H9 (cell line): ENCODE data around the gene TEC. TPM values are rescaled to one million over a fixed set of nuclear protein-coding genes. Genes with fewer than 3 reads are reported as not detected.

Source experiments
- DNase-seq: peaks from one replicate; pipeline ENCODE4 v3.0.0-alpha.2; 2017
- H2AFZ ChIP-seq: one replicate; pipeline ENCODE4 v1.6.1; 2013; ENCODE audit warnings: mild to moderate bottlenecking, low read length, control low read depth, moderate library complexity
- H2AK5ac ChIP-seq: 2 replicates; pipeline ENCODE4 v1.6.1; 2013; ENCODE audit warnings: low read length, control low read depth, mixed read lengths; ENCODE audit not compliant: insufficient read length
- H2BK120ac ChIP-seq: one replicate; pipeline ENCODE4 v1.6.1; 2013; ENCODE audit warnings: low read depth, mild to moderate bottlenecking, low read length, control low read depth, inconsistent platforms; ENCODE audit not compliant: poor library complexity, severe bottlenecking
- H2BK12ac ChIP-seq: 2 replicates; pipeline ENCODE4 v1.6.1; 2013; ENCODE audit warnings: low read length, control low read depth, mixed read lengths, low read depth; ENCODE audit not compliant: insufficient read length
- H2BK15ac ChIP-seq: 2 replicates; pipeline ENCODE4 v1.6.1; 2013; ENCODE audit warnings: low read depth, low read length, control low read depth
- H2BK20ac ChIP-seq: one replicate; pipeline ENCODE4 v1.6.1; 2013; ENCODE audit warnings: low read depth, mild to moderate bottlenecking, low read length, control low read depth, inconsistent platforms; ENCODE audit not compliant: poor library complexity, severe bottlenecking
- H2BK5ac ChIP-seq: 2 replicates; pipeline ENCODE4 v1.6.1; 2013; ENCODE audit warnings: low read length, control low read depth, mixed read lengths; ENCODE audit not compliant: insufficient read length
- H3K14ac ChIP-seq: 2 replicates; pipeline ENCODE4 v1.6.1; 2013; ENCODE audit warnings: low read length, control low read depth; ENCODE audit not compliant: insufficient read depth
- H3K18ac ChIP-seq: 2 replicates; pipeline ENCODE4 v1.6.1; 2013; ENCODE audit warnings: low read depth, mild to moderate bottlenecking, mixed read lengths, low read length, control low read depth; ENCODE audit not compliant: insufficient read length
- H3K23ac ChIP-seq: 2 replicates; pipeline ENCODE4 v1.6.1; 2013; ENCODE audit warnings: low read length, control low read depth, mixed read lengths, low read depth; ENCODE audit not compliant: insufficient read length
- H3K23me2 ChIP-seq: 2 replicates; pipeline ENCODE4 v1.6.1; 2013; ENCODE audit warnings: low read depth, mild to moderate bottlenecking, mixed read lengths, low read length, control low read depth; ENCODE audit not compliant: insufficient read length, poor library complexity, severe bottlenecking
- H3K27ac ChIP-seq: 2 replicates; pipeline ENCODE4 v1.5.1; 2013; ENCODE audit warnings: low read length, control low read depth, mixed read lengths, low read depth; ENCODE audit not compliant: insufficient read length
- H3K27me3 ChIP-seq: 2 replicates; pipeline ENCODE4 v1.6.1; 2013; ENCODE audit warnings: low read length, control low read depth, inconsistent platforms; ENCODE audit not compliant: insufficient read depth
- H3K4ac ChIP-seq: 2 replicates; pipeline ENCODE4 v1.6.1; 2013; ENCODE audit warnings: low read depth, mild to moderate bottlenecking, control low read depth, inconsistent platforms, low read length, moderate library complexity
- H3K4me1 ChIP-seq: 2 replicates; pipeline ENCODE4 v1.6.1; 2013; ENCODE audit warnings: low read length, control low read depth, inconsistent platforms; ENCODE audit not compliant: insufficient read depth
- H3K4me2 ChIP-seq: 2 replicates; pipeline ENCODE4 v1.6.1; 2013; ENCODE audit warnings: low read length, control low read depth, mixed read lengths; ENCODE audit not compliant: insufficient read length, insufficient read depth
- H3K56ac ChIP-seq: 2 replicates; pipeline ENCODE4 v1.6.1; 2013; ENCODE audit warnings: low read depth, mild to moderate bottlenecking, mixed read lengths, low read length, control low read depth; ENCODE audit not compliant: insufficient read length
- H3K79me1 ChIP-seq: 2 replicates; pipeline ENCODE4 v1.6.1; 2013; ENCODE audit warnings: low read depth, mild to moderate bottlenecking, moderate library complexity, low read length, control low read depth, inconsistent platforms; ENCODE audit not compliant: insufficient read depth, poor library complexity, severe bottlenecking
- H3K79me2 ChIP-seq: 2 replicates; pipeline ENCODE4 v1.6.1; 2013; ENCODE audit warnings: low read length, control low read depth, inconsistent platforms; ENCODE audit not compliant: insufficient read depth
- H3K9ac ChIP-seq: 2 replicates; pipeline ENCODE4 v1.6.1; 2013; ENCODE audit warnings: low read length, control low read depth, mixed read lengths; ENCODE audit not compliant: insufficient read length; ENCODE audit errors: extremely low read depth
- H3K9me3 ChIP-seq: one replicate; pipeline ENCODE4 v1.6.1; 2013; ENCODE audit warnings: low read depth, low read length, inconsistent platforms; ENCODE audit not compliant: control insufficient read depth
- H3T11ph ChIP-seq: one replicate; pipeline ENCODE4 v1.6.1; 2013; ENCODE audit warnings: mild to moderate bottlenecking, low read length, control low read depth, inconsistent platforms
- H4K20me1 ChIP-seq: one replicate; pipeline ENCODE4 v1.6.1; 2013; ENCODE audit not compliant: control insufficient read depth, insufficient read length, insufficient read depth
- H4K5ac ChIP-seq: 2 replicates; pipeline ENCODE4 v1.6.1; 2013; ENCODE audit warnings: low read depth, mild to moderate bottlenecking, mixed read lengths, low read length, control low read depth; ENCODE audit not compliant: insufficient read length
- H4K8ac ChIP-seq: replicated peaks from 2 replicates; pipeline ENCODE4 v1.6.1; 2013; ENCODE audit warnings: low read length, control low read depth, mixed read lengths, low read depth; ENCODE audit not compliant: insufficient read length
- H4K91ac ChIP-seq: 2 replicates; pipeline ENCODE4 v1.6.1; 2013; ENCODE audit warnings: low read depth, mild to moderate bottlenecking, moderate library complexity, mixed read lengths, low read length, control low read depth; ENCODE audit not compliant: insufficient read length
- H3K27ac Mint-ChIP-seq, 3 experiments: 2 replicates in 2 of 3; 3 replicates in 1 of 3; pipeline ENCODE4 v1.8.0; 2020 to 2021; ENCODE audit warnings: mixed read lengths in 3 of 3, mild to moderate bottlenecking in 1 of 3, moderate library complexity in 1 of 3
- H3K27me3 Mint-ChIP-seq: 2 replicates; pipeline ENCODE4 v1.8.0; 2021; ENCODE audit warnings: low read depth, mild to moderate bottlenecking, moderate library complexity, mixed read lengths
- H3K36me3 Mint-ChIP-seq, 3 experiments: 2 replicates in 2 of 3; 3 replicates in 1 of 3; pipeline ENCODE4 v1.8.0; 2020 to 2021; ENCODE audit warnings: low read depth in 3 of 3, mixed read lengths in 3 of 3; ENCODE audit not compliant: insufficient read depth in 1 of 3
- H3K4me1 Mint-ChIP-seq, 2 experiments: 2 replicates each; pipeline ENCODE4 v1.8.0; 2020; ENCODE audit warnings: mixed read lengths in 2 of 2
- H3K4me3 Mint-ChIP-seq, 2 experiments: 2 replicates in 1 of 2; 3 replicates in 1 of 2; pipeline ENCODE4 v1.8.0; 2020 to 2021; ENCODE audit warnings: mild to moderate bottlenecking in 2 of 2, mixed read lengths in 2 of 2, moderate library complexity in 1 of 2
- H3K9me3 Mint-ChIP-seq, 2 experiments: 2 replicates in 1 of 2; 3 replicates in 1 of 2; pipeline ENCODE4 v1.8.0; 2020; ENCODE audit warnings: mild to moderate bottlenecking in 2 of 2, mixed read lengths in 2 of 2, moderate library complexity in 1 of 2
- CTCF ChIP-seq: fragments of 200-600 bp; sonication (generic); conservative IDR thresholded peaks from 3 replicates; pipeline ENCODE4 v1.8.0; 2021; ENCODE audit warnings: antibody characterized with exemption, mild to moderate bottlenecking
- WGBS: extraction: QIAGEN DNeasy Blood & Tissue Kit; methylation state at CpG from one replicate; pipeline ENCODE4 v1.1.7; 2013; ENCODE audit warnings: missing lambda C conversion rate, low lambda C conversion rate, mixed read lengths; ENCODE audit not compliant: insufficient read length; ENCODE audit errors: extremely low coverage; 5-methylcytosine and 5-hydroxymethylcytosine counted together
- total RNA-seq: library from RNA; stranded (reverse); gene quantifications from 2 replicates; pipeline ENCODE4 v1.2.1, GENCODE V29; 2021

The TEC gene
- total RNA-seq, 1 experiment from 2014 or later: 1.8 TPM

- whole genome bisulfite sequencing: no CpG with 5 or more reads among the region's 3 CpGs
Measured at GRCh38 chr4:48243429-48243828, 26.2 kb downstream of the TEC start.

More at GRCh38 chr4:48243429-48243828, 26.2 kb downstream of the TEC start:
- H3K9me3 ChIP-seq: no peaks in the 10 kb centered on the region
- no peaks in the 10 kb centered on the region for H3K23me2 ChIP-seq
- H3K4me1 ChIP-seq: no peaks in the 10 kb centered on the region
- no peak overlapping the region for H3K4me2 ChIP-seq
- H3K79me2 ChIP-seq: no peaks in the 10 kb centered on the region
- Mint-ChIP-seq H3K27ac (no peak overlapping the region), H3K36me3 (no peaks in the 10 kb centered on the region), H3K27me3 (no peaks in the 10 kb centered on the region), H3K9me3 (no peaks in the 10 kb centered on the region), H3K4me3 (no peak overlapping the region), H3K4me1 (no peaks in the 10 kb centered on the region)
- no peak overlapping the region for H2BK12ac ChIP-seq
- no peak overlapping the region for H3K14ac ChIP-seq
- no peak overlapping the region for H3K18ac ChIP-seq
- no peak overlapping the region for H2AFZ ChIP-seq
- H3K79me1 ChIP-seq: no peaks in the 10 kb centered on the region
- no peak overlapping the region for H3K9ac ChIP-seq
- no peak overlapping the region for H4K5ac ChIP-seq
- no peaks in the 10 kb centered on the region for H4K20me1 ChIP-seq
- H2BK15ac ChIP-seq: no peak overlapping the region
- H3K27ac ChIP-seq: no peak overlapping the region
- no peak for TF ChIP-seq CTCF
- H3K27me3 ChIP-seq: no peaks in the 10 kb centered on the region
- H3T11ph ChIP-seq: no peak overlapping the region
- H2BK120ac ChIP-seq: no peak overlapping the region
- no peak overlapping the region for H2BK20ac ChIP-seq
- H2AK5ac ChIP-seq: no peak overlapping the region
- H3K56ac ChIP-seq: no peak overlapping the region
- no peak for DNase-seq
- H2BK5ac ChIP-seq: no peak overlapping the region
- no peak overlapping the region for H4K8ac ChIP-seq
- H3K4ac ChIP-seq: no peak overlapping the region
- no peak overlapping the region for H4K91ac ChIP-seq
- H3K23ac ChIP-seq: no peak overlapping the region
